Measurements from ENCODE around the gene CHST12.

The CHST12 gene

GRCh38 chr7:2445898-2446555 is 42.6 kb downstream of the CHST12 start:
- Histone ChIP-seq H3K4me3 (ENCODE audit: low read length) (no peak overlapping the region), H3K79me2 (ENCODE audit: low read length) (peaks cover 7% of the 10 kb centered on the region), H3K4me1 (ENCODE audit: low read length) (no peaks in the 10 kb centered on the region), H4K20me1 (ENCODE audit: insufficient read depth, low read length) (no peaks in the 10 kb centered on the region), H3K9me2 (replicated peaks; ENCODE audit: insufficient read depth, low read length) (no peaks in the 10 kb centered on the region), H3K36me3 (replicated peaks; ENCODE audit: insufficient read depth, low read length) (no peaks in the 10 kb centered on the region), H2AFZ (ENCODE audit: low read length) (no peak overlapping the region), H3K27ac (ENCODE audit: low read length) (no peak overlapping the region), H3K9ac (ENCODE audit: low read length) (no peak overlapping the region), H3F3A (ENCODE audit: insufficient read depth, low read length) (no peaks in the 10 kb centered on the region; the same call in none of the 2 replicates), H3K9me3 (replicated peaks; ENCODE audit: insufficient read depth, low read length) (no peaks in the 10 kb centered on the region), H3K27me3 (replicated peaks; ENCODE audit: insufficient read depth, low read length) (no peaks in the 10 kb centered on the region), H3K4me2 (ENCODE audit: low read depth, low read length) (no peak overlapping the region)
- no peak for TF ChIP-seq CTCF (IDR thresholded peaks at IDR 0.05; ENCODE audit: low read length)
- no peak for TF ChIP-seq EZH2phosphoT487 (IDR thresholded peaks at IDR 0.05; ENCODE audit: low read length)
- TF ChIP-seq EZH2 (optimal IDR thresholded peaks at IDR 0.05; ENCODE audit: low read depth, low read length), result no peak
- DNase-seq, result no peak

DNA sequence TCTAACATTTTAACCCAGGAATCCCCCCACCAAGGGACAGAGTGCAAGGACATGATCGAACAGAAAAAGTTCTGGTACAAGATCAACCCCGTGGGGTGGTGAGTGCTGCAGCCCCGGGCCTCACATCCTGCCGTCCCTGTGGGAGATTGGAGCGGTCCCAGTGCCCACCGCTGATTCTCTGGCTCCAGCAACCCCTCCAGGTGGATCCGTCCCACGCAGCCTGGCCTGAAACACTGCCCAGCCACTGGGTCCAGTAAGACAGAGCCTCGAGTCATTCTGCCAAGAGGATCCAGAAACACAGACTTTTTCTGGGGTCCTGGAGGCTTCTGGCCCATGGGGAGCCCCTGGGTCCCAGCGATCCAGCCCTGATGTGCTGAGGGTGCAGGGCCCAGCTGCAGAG is 43.3 kb downstream of the CHST12 start:
- TF ChIP-seq CTCF (IDR thresholded peaks at IDR 0.05; ENCODE audit: low read length) (no peak), EZH2phosphoT487 (IDR thresholded peaks at IDR 0.05; ENCODE audit: low read length) (no peak), EZH2 (optimal IDR thresholded peaks at IDR 0.05; ENCODE audit: low read depth, low read length) (no peak)
- H3K27me3 ChIP-seq (replicated peaks; ENCODE audit: insufficient read depth, low read length), result no peaks in the 10 kb centered on the region

DNA sequence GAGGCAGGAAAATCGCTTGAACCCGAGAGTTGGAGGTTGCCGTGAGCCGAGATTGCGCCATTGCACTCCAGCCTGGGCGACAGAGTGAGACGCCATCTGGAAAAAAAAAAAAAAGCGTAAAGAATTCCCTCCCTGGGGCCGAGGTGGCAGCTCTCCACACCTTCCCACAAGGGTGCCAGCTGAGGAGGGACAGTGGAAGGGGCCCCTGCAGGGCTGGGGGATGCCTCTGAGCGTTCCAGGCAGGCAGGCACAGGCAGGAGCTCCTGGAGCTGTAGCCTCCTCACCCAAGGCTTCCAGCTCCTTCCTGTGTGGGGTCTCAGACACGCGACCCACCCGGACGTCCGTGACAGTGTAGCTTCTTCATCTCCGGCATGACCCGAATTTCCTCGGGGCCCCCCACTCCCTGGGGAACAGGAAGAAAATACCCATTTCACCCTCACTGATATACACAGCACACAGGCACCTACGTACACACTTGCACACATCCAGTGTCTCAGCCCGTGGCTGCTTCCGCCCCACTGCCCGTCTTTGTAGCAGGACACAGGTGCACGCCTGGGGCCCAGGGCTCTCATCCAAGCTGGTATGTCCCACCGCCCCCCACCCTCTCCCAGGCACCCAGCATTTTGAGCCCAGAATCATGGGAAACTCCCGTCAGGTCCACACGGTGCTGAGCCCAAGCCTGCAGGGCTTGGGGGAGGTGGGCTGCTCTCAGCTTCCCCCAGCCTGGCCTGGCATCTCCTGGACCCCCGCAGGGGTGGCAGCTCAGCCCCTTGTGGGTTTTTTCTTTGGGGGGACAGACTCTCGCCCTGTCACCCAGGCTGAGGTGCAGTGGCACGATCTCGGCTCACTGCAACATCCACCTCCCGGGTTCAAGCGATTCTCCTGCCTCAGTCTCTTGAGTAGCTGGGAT is 47.0 kb downstream of the CHST12 start:
- no peak for TF ChIP-seq EZH2 (optimal IDR thresholded peaks at IDR 0.05; ENCODE audit: low read depth, low read length)
- no peak for TF ChIP-seq CTCF (IDR thresholded peaks at IDR 0.05; ENCODE audit: low read length)
- TF ChIP-seq EZH2phosphoT487 (IDR thresholded peaks at IDR 0.05; ENCODE audit: low read length), result no peak
- Histone ChIP-seq H3K79me2 (ENCODE audit: low read length) (no peaks in the 10 kb centered on the region), H3F3A (ENCODE audit: insufficient read depth, low read length) (no peaks in the 10 kb centered on the region; the same call in none of the 2 replicates), H3K9me2 (replicated peaks; ENCODE audit: insufficient read depth, low read length) (no peaks in the 10 kb centered on the region), H3K4me3 (ENCODE audit: low read length) (no peak overlapping the region), H3K27me3 (replicated peaks; ENCODE audit: insufficient read depth, low read length) (no peaks in the 10 kb centered on the region), H3K36me3 (replicated peaks; ENCODE audit: insufficient read depth, low read length) (no peaks in the 10 kb centered on the region), H3K9me3 (replicated peaks; ENCODE audit: insufficient read depth, low read length) (no peaks in the 10 kb centered on the region), H3K9ac (ENCODE audit: low read length) (no peak overlapping the region), H2AFZ (ENCODE audit: low read length) (no peak overlapping the region), H4K20me1 (ENCODE audit: insufficient read depth, low read length) (no peaks in the 10 kb centered on the region), H3K4me2 (ENCODE audit: low read depth, low read length) (no peak overlapping the region), H3K27ac (ENCODE audit: low read length) (no peak overlapping the region), H3K4me1 (ENCODE audit: low read length) (peaks cover 3% of the 10 kb centered on the region; the same call in 1 of the 2 replicates)
- DNase-seq, result no peak

More for the DNA sequence above, 43.3 kb downstream of the CHST12 start:
- Histone ChIP-seq H3F3A (ENCODE audit: insufficient read depth, low read length) (no peaks in the 10 kb centered on the region; the same call in none of the 2 replicates), H4K20me1 (ENCODE audit: insufficient read depth, low read length) (no peaks in the 10 kb centered on the region), H3K9me3 (replicated peaks; ENCODE audit: insufficient read depth, low read length) (no peaks in the 10 kb centered on the region), H3K4me3 (ENCODE audit: low read length) (no peak overlapping the region), H3K9ac (ENCODE audit: low read length) (no peak overlapping the region), H3K27ac (ENCODE audit: low read length) (no peak overlapping the region), H3K79me2 (ENCODE audit: low read length) (peaks cover 4% of the 10 kb centered on the region; the same call in 1 of the 2 replicates), H3K9me2 (replicated peaks; ENCODE audit: insufficient read depth, low read length) (no peaks in the 10 kb centered on the region), H2AFZ (ENCODE audit: low read length) (no peak overlapping the region), H3K4me1 (ENCODE audit: low read length) (peaks cover 2% of the 10 kb centered on the region; the same call in 1 of the 2 replicates), H3K4me2 (ENCODE audit: low read depth, low read length) (no peak overlapping the region), H3K36me3 (replicated peaks; ENCODE audit: insufficient read depth, low read length) (no peaks in the 10 kb centered on the region)
- DNase-seq, result no peak

All from MM.1S (cell line).